CD14-positive monocyte (primary cell): ENCODE measurements around the gene ABTB1. TPM values are rescaled to one million over a fixed set of nuclear protein-coding genes. Genes with fewer than 3 reads are reported as not detected.

Source experiments
- DNase-seq, 3 donors: peaks; one replicate each; pipeline ENCODE4 v3.0.0-alpha.2; 2011 to 2022
- H2AFZ ChIP-seq: 2 replicates; pipeline ENCODE4 v1.6.0; 2012; ENCODE audit warnings: mild to moderate bottlenecking, low read depth, low read length, inconsistent platforms; ENCODE audit not compliant: insufficient read depth, poor library complexity, severe bottlenecking
- H3K27ac ChIP-seq, 2 donors: 1 replicate in 1 of 2; 2 replicates in 1 of 2; pipeline ENCODE4 v1.5.1; 2012 to 2013; ENCODE audit warnings: low read length in 2 of 2, control low read depth in 1 of 2, inconsistent platforms in 1 of 2, low read depth in 1 of 2, mild to moderate bottlenecking in 1 of 2
- H3K27me3 ChIP-seq, 2 donors: one replicate each; pipeline versions ENCODE4 v1.6.0 to v1.6.1; 2011 to 2013; ENCODE audit warnings: low read length in 2 of 2; ENCODE audit not compliant: control insufficient read depth in 2 of 2, insufficient read depth in 2 of 2
- H3K36me3 ChIP-seq, 2 donors: replicated peaks in 1 of 2; 1 replicate in 1 of 2; 2 replicates in 1 of 2; pipeline versions ENCODE4 v1.5.1 to v1.6.1; 2012 to 2013; ENCODE audit warnings: low read length in 2 of 2, control low read depth in 1 of 2, inconsistent platforms in 1 of 2, mild to moderate bottlenecking in 1 of 2; ENCODE audit not compliant: insufficient read depth in 2 of 2, control insufficient read depth in 1 of 2
- H3K4me1 ChIP-seq, 2 donors: 1 replicate in 1 of 2; 2 replicates in 1 of 2; pipeline versions ENCODE4 v1.5.1 to v1.6.1; 2012 to 2013; ENCODE audit warnings: low read length in 2 of 2, control low read depth in 1 of 2, inconsistent platforms in 1 of 2, mild to moderate bottlenecking in 1 of 2, moderate library complexity in 1 of 2; ENCODE audit not compliant: insufficient read depth in 2 of 2, control insufficient read depth in 1 of 2
- H3K4me2 ChIP-seq: replicated peaks from 2 replicates; pipeline ENCODE3; 2012; ENCODE audit warnings: low read length, moderate library complexity, mild to moderate bottlenecking; ENCODE audit not compliant: poor library complexity, severe bottlenecking; ENCODE audit errors: extremely low read depth
- H3K4me3 ChIP-seq, 3 experiments: fragments of 200-600 bp in 1 of 3; sonication (generic) in 1 of 3; replicated peaks in 1 of 3; 1 replicate in 2 of 3; 2 replicates in 1 of 3; pipeline ENCODE4 v1.5.1; 2011 to 2013; ENCODE audit warnings: low read length in 3 of 3, mild to moderate bottlenecking in 3 of 3, control low read depth in 2 of 3, low read depth in 2 of 3, inconsistent platforms in 1 of 3, moderate library complexity in 1 of 3
- H3K79me2 ChIP-seq: 2 replicates; pipeline ENCODE4 v1.6.0; 2012; ENCODE audit warnings: mild to moderate bottlenecking, control low read depth, inconsistent platforms, low read length, moderate library complexity; ENCODE audit not compliant: insufficient read depth
- H3K9ac ChIP-seq: 2 replicates; pipeline ENCODE4 v1.6.0; 2017; ENCODE audit warnings: low read length, mild to moderate bottlenecking; ENCODE audit not compliant: insufficient read depth, poor library complexity, severe bottlenecking
- H3K9me3 ChIP-seq, 2 donors: replicated peaks in 1 of 2; 1 replicate in 1 of 2; 2 replicates in 1 of 2; pipeline versions ENCODE4 v1.5.1 to v1.6.1; 2012 to 2013; ENCODE audit warnings: low read length in 2 of 2, control low read depth in 1 of 2; ENCODE audit not compliant: control insufficient read depth in 1 of 2, insufficient read depth in 1 of 2
- H4K20me1 ChIP-seq: 2 replicates; pipeline ENCODE4 v1.6.0; 2012; ENCODE audit warnings: mild to moderate bottlenecking, low read length, control low read depth, moderate library complexity; ENCODE audit not compliant: insufficient read depth
- H3K27ac Mint-ChIP-seq, 7 donors: one replicate each; pipeline ENCODE4 v1.8.0; 2020; ENCODE audit warnings: mild to moderate bottlenecking in 7 of 7, mixed read lengths in 7 of 7, moderate library complexity in 6 of 7, inconsistent platforms in 2 of 7
- H3K27me3 Mint-ChIP-seq, 3 donors: one replicate each; pipeline ENCODE4 v1.8.0; 2021 to 2022; ENCODE audit warnings: low read depth in 3 of 3, mild to moderate bottlenecking in 3 of 3, mixed read lengths in 3 of 3, moderate library complexity in 3 of 3, inconsistent platforms in 1 of 3
- H3K36me3 Mint-ChIP-seq, 2 donors: one replicate each; pipeline ENCODE4 v1.8.0; 2020; ENCODE audit warnings: mixed read lengths in 2 of 2, inconsistent platforms in 1 of 2, mild to moderate bottlenecking in 1 of 2
- H3K4me1 Mint-ChIP-seq: one replicate; pipeline ENCODE4 v1.8.0; 2020; ENCODE audit warnings: mild to moderate bottlenecking, mixed read lengths
- H3K4me3 Mint-ChIP-seq, 2 donors: one replicate each; pipeline ENCODE4 v1.8.0; 2020; ENCODE audit warnings: mild to moderate bottlenecking in 2 of 2, mixed read lengths in 2 of 2, moderate library complexity in 1 of 2
- H3K9me3 Mint-ChIP-seq, 7 donors: one replicate each; pipeline ENCODE4 v1.8.0; 2020 to 2022; ENCODE audit warnings: mixed read lengths in 7 of 7, mild to moderate bottlenecking in 6 of 7, moderate library complexity in 6 of 7, inconsistent platforms in 2 of 7
- CTCF ChIP-seq: fragments of 200-600 bp; IDR thresholded peaks from one replicate; pipeline ENCODE4 v1.8.0; 2022; ENCODE audit warnings: antibody characterized with exemption, mild to moderate bottlenecking
- WGBS: methylation state at CpG from one replicate; pipeline ENCODE4 v1.1.5; 2013; ENCODE audit warnings: missing lambda C conversion rate; ENCODE audit not compliant: insufficient coverage; 5-methylcytosine and 5-hydroxymethylcytosine counted together
- intact Hi-C, 2 donors: fragments of 100-400 bp; cut with micrococcal nuclease; formaldehyde crosslinking; loops; one replicate each; pipeline versions ENCODE4 v1.15.0 to v1.15.1; 2023
- polyA plus RNA-seq, 3 donors: library from polyadenylated mRNA; depleted of rRNA in 1 of 3; unstranded in 2 of 3; stranded (reverse) in 1 of 3; fragments of 300-500 nt in 2 of 3; fragments of >200 nt in 1 of 3; fragmentation: Illumina TruSeq in 2 of 3; gene quantifications; 1 replicate in 2 of 3; 2 replicates in 1 of 3; pipeline ENCODE4 v1.2.3, GENCODE V29; 2012 to 2021

The ABTB1 gene
- polyA plus RNA-seq, 3 donors: 107 to 246 (median 118) TPM

DNA sequence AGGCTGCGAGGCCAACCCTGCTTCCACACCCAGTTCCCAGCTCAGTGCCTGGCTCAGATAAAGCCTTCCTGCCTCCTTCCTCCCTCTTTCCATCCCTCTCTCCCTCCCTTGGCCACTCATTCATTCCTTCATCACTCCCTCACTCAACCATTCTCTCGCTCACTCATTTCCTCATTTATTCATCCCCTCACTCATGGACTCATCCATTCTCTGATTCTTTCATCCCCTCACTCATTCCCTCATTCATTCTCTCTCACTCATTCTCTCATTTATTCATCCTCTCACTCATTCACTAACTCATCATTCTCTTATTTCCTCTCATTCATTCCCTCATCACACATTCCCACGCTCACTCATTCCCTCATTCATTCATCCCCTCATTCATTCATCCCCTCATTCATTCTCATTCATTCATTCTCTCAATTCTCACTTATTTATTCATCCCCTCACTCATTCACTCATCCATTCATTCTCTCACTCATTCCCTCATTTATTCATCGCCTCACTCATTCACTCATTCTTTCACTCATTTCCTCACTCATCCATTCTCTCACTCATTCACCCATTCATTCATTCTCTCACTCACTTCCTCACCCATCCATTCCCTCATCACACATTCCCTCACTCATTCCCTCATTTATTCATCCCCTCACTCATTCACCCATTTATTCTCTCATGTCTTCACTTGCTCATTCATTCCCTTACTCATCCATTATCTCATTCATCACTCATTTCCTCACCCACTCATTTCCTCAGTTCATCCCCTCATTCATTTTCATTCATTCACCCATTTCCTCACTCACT is 13.2 kb downstream of the ABTB1 start:
- Histone ChIP-seq H3K4me1 (peaks cover 16 to 17% of the 10 kb centered on the region in 2 donors), H3K4me3 (no peak overlapping the region), H3K9me3 (no peaks in the 10 kb centered on the region), H3K27ac (no peak overlapping the region), H3K36me3 (no peaks in the 10 kb centered on the region), H3K4me2 (no peak overlapping the region), H2AFZ (no peak overlapping the region), H4K20me1 (no peaks in the 10 kb centered on the region), H3K9ac (no peak overlapping the region), H3K79me2 (no peaks in the 10 kb centered on the region), H3K27me3 (no peaks in the 10 kb centered on the region)
- H3K27me3 Mint-ChIP-seq: peaks cover 0 to 2% (median 0%) of the 10 kb centered on the region in 3 donors
- TF ChIP-seq CTCF: no peak
- intact Hi-C loops: loop anchor here in 1 of 2 donors (5.0 kb wide), 1 partner anchor 146 kb away; no protein-coding TSS in a partner anchor
- WGBS: 88% methylated on average over 4 of the region's 4 CpGs
- H3K4me1 Mint-ChIP-seq: peaks cover 25% of the 10 kb centered on the region
- no peak for DNase-seq
- H3K27ac Mint-ChIP-seq: no peak overlapping the region
- no peak overlapping the region for H3K4me3 Mint-ChIP-seq
- H3K36me3 Mint-ChIP-seq: peaks cover 0 to 9% of the 10 kb centered on the region in 2 donors
- H3K9me3 Mint-ChIP-seq: no peaks in the 10 kb centered on the region

DNA sequence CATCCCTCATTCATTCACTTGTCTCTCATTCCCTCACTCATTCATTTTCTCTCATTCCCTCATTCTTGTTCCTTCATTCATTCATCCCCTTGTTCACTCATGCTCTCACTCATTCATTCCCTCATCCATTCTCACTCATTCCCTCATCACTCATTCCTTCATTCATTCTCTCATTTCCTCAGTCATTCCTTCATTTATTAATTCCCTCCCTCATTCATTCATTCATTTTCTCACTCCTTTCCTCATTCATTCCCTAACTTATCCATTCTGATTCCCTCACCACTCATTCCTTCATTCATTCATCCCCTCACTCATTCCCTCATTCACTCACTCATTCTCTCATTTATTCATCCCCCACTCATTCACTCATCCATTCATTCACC is 13.8 kb downstream of the ABTB1 start:
- no peak overlapping the region for H3K9ac ChIP-seq
- no peaks in the 10 kb centered on the region for H4K20me1 ChIP-seq
- intact Hi-C loops: loop anchor here in 1 of 2 donors (5.0 kb wide), 1 partner anchor 146 kb away; no protein-coding TSS in a partner anchor
- no peak overlapping the region for H3K4me2 ChIP-seq
- Mint-ChIP-seq H3K27ac (no peak overlapping the region), H3K9me3 (no peaks in the 10 kb centered on the region), H3K27me3 (peaks cover 0 to under 1% (median 0%) of the 10 kb centered on the region in 3 donors), H3K36me3 (peaks cover 0 to 7% of the 10 kb centered on the region in 2 donors), H3K4me3 (no peak overlapping the region), H3K4me1 (peaks cover 22% of the 10 kb centered on the region)
- no peaks in the 10 kb centered on the region for H3K27me3 ChIP-seq
- no peak overlapping the region for H2AFZ ChIP-seq
- H3K79me2 ChIP-seq: no peaks in the 10 kb centered on the region
- no peaks in the 10 kb centered on the region for H3K36me3 ChIP-seq
- DNase-seq: no peak
- no peak overlapping the region for H3K4me3 ChIP-seq
- no peak for TF ChIP-seq CTCF
- H3K4me1 ChIP-seq: peaks cover 16 to 17% of the 10 kb centered on the region in 2 donors
- no peaks in the 10 kb centered on the region for H3K9me3 ChIP-seq
- no peak overlapping the region for H3K27ac ChIP-seq
